Measurements from ENCODE around the gene SEPTIN12.
A peak's percentile ranks its signal among the peaks of the same experiment; 100 is the strongest.
"Not testable (repeated sequence)": the region's sequence is repeated elsewhere in the genome, so short reads cannot be mapped to it uniquely, and the experiment has no call there.

Gene SEPTIN12

GRCh38 chr16:4743226-4743878 is 44.8 kb downstream of the SEPTIN12 start:
- no peak overlapping the region for H3K4me3 ChIP-seq (ENCODE audit: low read depth, low read length)
- no peak for DNase-seq (ENCODE audit: low read depth)
- TF ChIP-seq CTCF (IDR thresholded peaks at IDR 0.05; ENCODE audit: insufficient read depth, low read depth, low read length, missing control alignments), result no peak

GRCh38 chr16:4738370-4738769 is 49.8 kb downstream of the SEPTIN12 start:
- DNase-seq (ENCODE audit: low read depth); H3K4me3 ChIP-seq (ENCODE audit: low read depth, low read length): not testable (repeated sequence)

- no peak for TF ChIP-seq CTCF (IDR thresholded peaks at IDR 0.05; ENCODE audit: insufficient read depth, low read depth, low read length, missing control alignments)
- no peak for DNase-seq (ENCODE audit: low read depth)
- H3K4me3 ChIP-seq (ENCODE audit: low read depth, low read length), result no peak overlapping the region
Measured at GRCh38 chr16:4737545-4737944, 50.6 kb downstream of the SEPTIN12 start.

GRCh38 chr16:4736546-4736945 is 51.6 kb downstream of the SEPTIN12 start:
- DNase-seq (ENCODE audit: low read depth), result no peak
- no peak overlapping the region for H3K4me3 ChIP-seq (ENCODE audit: low read depth, low read length)
- no peak for TF ChIP-seq CTCF (IDR thresholded peaks at IDR 0.05; ENCODE audit: insufficient read depth, low read depth, low read length, missing control alignments)

- peak; percentile 92 for DNase-seq (ENCODE audit: low read depth)
- peak overlapping the region; percentile 98 for H3K4me3 ChIP-seq (ENCODE audit: low read depth, low read length)
- TF ChIP-seq CTCF (IDR thresholded peaks at IDR 0.05; ENCODE audit: insufficient read depth, low read depth, low read length, missing control alignments), result no peak
Measured at GRCh38 chr16:4734730-4735535, 53.2 kb downstream of the SEPTIN12 start.

GRCh38 chr16:4734063-4734729 is 53.9 kb downstream of the SEPTIN12 start, which contains the start of the genes ANKS3 and DNAAF8:
ANKS3 (minus strand) TSS chr16:4734271; CDS start chr16:4730149, 4,122 bp downstream.
DNAAF8 (plus strand) TSS chr16:4734537; CDS start chr16:4736515, 1,978 bp downstream.
- no peak for TF ChIP-seq CTCF (IDR thresholded peaks at IDR 0.05; ENCODE audit: insufficient read depth, low read depth, low read length, missing control alignments)
- DNase-seq (ENCODE audit: low read depth), result peak; percentile 95
- peak within 1 kb of the TSS; percentile 98 for H3K4me3 ChIP-seq (ENCODE audit: low read depth, low read length)

- TF ChIP-seq CTCF (IDR thresholded peaks at IDR 0.05; ENCODE audit: insufficient read depth, low read depth, low read length, missing control alignments), result no peak
- H3K4me3 ChIP-seq (ENCODE audit: low read depth, low read length), result peak overlapping the region; percentile 98
- DNase-seq (ENCODE audit: low read depth), result no peak
Measured at GRCh38 chr16:4733747-4734062, 54.4 kb downstream of the SEPTIN12 start.
